ENCODE data around the gene CCN5.

CCN5 gene

GRCh38 chr20:44730441-44730840 is 15.3 kb downstream of the CCN5 start:
- H3K36me3 ChIP-seq (replicated peaks; ENCODE audit: low read depth, low read length) = no peaks in the 10 kb centered on the region
- no peaks in the 10 kb centered on the region for H3K79me2 ChIP-seq (ENCODE audit: low read length)
- peaks cover 6% of the 10 kb centered on the region for H3K4me1 ChIP-seq (ENCODE audit: low read length)
- H3K27me3 ChIP-seq (ENCODE audit: low read depth, low read length) = no peaks in the 10 kb centered on the region
- no peaks in the 10 kb centered on the region for H4K20me1 ChIP-seq (ENCODE audit: insufficient read depth, low read length)
- no peak overlapping the region for H3K27ac ChIP-seq (ENCODE audit: low read length)
- no peaks in the 10 kb centered on the region for H3K9me3 ChIP-seq (ENCODE audit: insufficient read depth, low read length)
- H3K4me3 ChIP-seq (ENCODE audit: low read length) = no peak overlapping the region
- H2AFZ ChIP-seq (ENCODE audit: low read depth, low read length) = no peak overlapping the region
- TF ChIP-seq, protein P1, sequence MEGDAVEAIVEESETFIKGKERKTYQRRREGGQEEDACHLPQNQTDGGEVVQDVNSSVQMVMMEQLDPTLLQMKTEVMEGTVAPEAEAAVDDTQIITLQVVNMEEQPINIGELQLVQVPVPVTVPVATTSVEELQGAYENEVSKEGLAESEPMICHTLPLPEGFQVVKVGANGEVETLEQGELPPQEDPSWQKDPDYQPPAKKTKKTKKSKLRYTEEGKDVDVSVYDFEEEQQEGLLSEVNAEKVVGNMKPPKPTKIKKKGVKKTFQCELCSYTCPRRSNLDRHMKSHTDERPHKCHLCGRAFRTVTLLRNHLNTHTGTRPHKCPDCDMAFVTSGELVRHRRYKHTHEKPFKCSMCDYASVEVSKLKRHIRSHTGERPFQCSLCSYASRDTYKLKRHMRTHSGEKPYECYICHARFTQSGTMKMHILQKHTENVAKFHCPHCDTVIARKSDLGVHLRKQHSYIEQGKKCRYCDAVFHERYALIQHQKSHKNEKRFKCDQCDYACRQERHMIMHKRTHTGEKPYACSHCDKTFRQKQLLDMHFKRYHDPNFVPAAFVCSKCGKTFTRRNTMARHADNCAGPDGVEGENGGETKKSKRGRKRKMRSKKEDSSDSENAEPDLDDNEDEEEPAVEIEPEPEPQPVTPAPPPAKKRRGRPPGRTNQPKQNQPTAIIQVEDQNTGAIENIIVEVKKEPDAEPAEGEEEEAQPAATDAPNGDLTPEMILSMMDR (IDR thresholded peaks at IDR 0.05; ENCODE audit: low read depth, low read length) = no peak
- no peak for TF ChIP-seq EZH2phosphoT487 (IDR thresholded peaks at IDR 0.05; ENCODE audit: low read depth)
- no peak overlapping the region for H3K4me2 ChIP-seq (ENCODE audit: low read length)
- no peak overlapping the region for H3K9ac ChIP-seq (ENCODE audit: low read length)

DNA sequence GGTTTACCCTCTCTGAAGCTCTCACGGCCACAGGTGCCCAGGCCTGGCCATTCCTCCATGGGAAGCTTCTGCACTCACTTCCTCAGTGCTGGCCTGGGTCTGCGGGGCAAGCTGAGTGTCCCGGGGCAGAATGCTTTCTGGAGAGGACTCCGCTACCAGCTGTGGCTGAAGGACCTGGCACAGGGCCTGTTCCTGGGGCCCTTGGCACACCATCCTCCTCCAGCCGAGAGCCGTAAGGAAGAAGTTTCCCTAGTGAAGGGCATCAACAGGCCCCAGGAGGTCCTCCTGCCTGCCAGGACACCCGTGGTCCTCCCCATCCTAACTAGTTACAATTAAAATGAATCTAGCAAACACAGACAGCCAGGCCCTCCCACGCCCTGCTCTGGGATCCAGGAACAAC is 16.5 kb downstream of the CCN5 start:
- no peaks in the 10 kb centered on the region for H3K36me3 ChIP-seq (replicated peaks; ENCODE audit: low read depth, low read length)
- H3K9ac ChIP-seq (ENCODE audit: low read length) = no peak overlapping the region
- H3K4me2 ChIP-seq (ENCODE audit: low read length) = no peak overlapping the region
- H3K79me2 ChIP-seq (ENCODE audit: low read length) = no peaks in the 10 kb centered on the region
- H4K20me1 ChIP-seq (ENCODE audit: insufficient read depth, low read length) = no peaks in the 10 kb centered on the region
- H3K4me3 ChIP-seq (ENCODE audit: low read length) = no peak overlapping the region
- H3K27ac ChIP-seq (ENCODE audit: low read length) = no peak overlapping the region
- H3K27me3 ChIP-seq (ENCODE audit: low read depth, low read length) = no peaks in the 10 kb centered on the region
- H3K4me1 ChIP-seq (ENCODE audit: low read length) = no peaks in the 10 kb centered on the region; the same call in 1 of the 2 replicates
- TF ChIP-seq, protein P1 (IDR thresholded peaks at IDR 0.05; ENCODE audit: low read depth, low read length) = no peak
- H2AFZ ChIP-seq (ENCODE audit: low read depth, low read length) = no peak overlapping the region
- H3K9me3 ChIP-seq (ENCODE audit: insufficient read depth, low read length) = no peaks in the 10 kb centered on the region

DNA sequence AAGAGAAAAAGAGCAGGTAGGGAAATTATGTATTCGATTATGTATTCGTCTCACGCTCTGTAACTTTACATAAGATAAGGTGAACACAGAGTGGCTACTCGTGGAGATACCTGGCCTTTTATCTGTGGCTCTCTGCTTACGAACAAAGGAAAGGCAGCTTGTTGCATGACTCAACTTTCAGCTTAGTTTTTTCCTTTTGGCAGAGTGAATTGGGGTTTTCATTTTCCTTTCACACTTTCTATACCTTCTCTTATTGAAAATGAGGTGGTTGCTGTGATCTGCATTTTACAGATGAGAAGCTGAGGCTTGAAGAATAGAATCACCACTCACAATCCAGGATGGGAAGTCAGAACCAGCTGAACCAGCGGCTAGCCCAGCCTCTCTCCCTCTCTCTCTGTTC is 17.2 kb downstream of the CCN5 start:
- no peak for TF ChIP-seq EZH2phosphoT487 (IDR thresholded peaks at IDR 0.05; ENCODE audit: low read depth)
- TF ChIP-seq, protein P1 (IDR thresholded peaks at IDR 0.05; ENCODE audit: low read depth, low read length) = no peak
- H3K4me2 ChIP-seq (ENCODE audit: low read length) = no peak overlapping the region
- H3K4me1 ChIP-seq (ENCODE audit: low read length) = no peaks in the 10 kb centered on the region; the same call in 1 of the 2 replicates
- H2AFZ ChIP-seq (ENCODE audit: low read depth, low read length) = no peak overlapping the region
- H3K36me3 ChIP-seq (replicated peaks; ENCODE audit: low read depth, low read length) = no peaks in the 10 kb centered on the region
- no peak overlapping the region for H3K27ac ChIP-seq (ENCODE audit: low read length)
- H3K79me2 ChIP-seq (ENCODE audit: low read length) = no peaks in the 10 kb centered on the region
- no peaks in the 10 kb centered on the region for H4K20me1 ChIP-seq (ENCODE audit: insufficient read depth, low read length)
- H3K4me3 ChIP-seq (ENCODE audit: low read length) = no peak overlapping the region
- H3K9me3 ChIP-seq (ENCODE audit: insufficient read depth, low read length) = no peaks in the 10 kb centered on the region
- H3K9ac ChIP-seq (ENCODE audit: low read length) = no peak overlapping the region
- H3K27me3 ChIP-seq (ENCODE audit: low read depth, low read length) = no peaks in the 10 kb centered on the region

DNA sequence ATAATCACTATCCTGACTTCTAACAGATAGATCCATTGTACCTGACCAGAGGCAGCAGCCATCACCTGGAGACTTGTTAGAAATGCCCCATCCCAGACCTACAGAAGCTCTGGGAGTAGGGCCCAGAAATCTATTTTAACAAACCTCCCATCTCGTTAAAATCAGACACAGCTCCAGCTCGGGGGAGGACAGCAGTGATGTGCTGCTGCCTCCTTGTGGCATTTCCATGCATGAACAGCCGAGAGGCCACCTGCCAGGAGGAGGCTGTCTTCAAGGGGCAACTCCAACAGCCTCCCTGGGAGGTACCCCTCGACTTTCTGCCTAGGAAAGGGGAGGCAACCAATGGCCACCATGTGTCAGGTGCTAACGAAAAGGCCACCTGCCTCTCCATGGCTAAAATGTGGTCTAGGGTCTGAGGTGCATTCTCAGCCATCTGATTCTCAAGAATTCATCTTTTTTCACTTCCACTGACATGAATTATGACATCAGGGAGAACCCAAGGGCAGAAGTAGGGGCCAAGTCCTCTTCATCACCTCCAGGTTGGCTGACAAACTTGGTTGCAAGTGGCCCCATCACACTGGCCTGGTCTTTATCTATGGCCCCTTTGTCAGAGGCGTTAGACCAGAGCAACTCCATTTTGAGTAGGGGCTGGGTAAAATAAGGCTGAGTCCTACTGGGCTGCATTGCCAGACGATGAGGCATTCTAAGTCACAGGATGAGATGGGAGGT is 18.3 kb downstream of the CCN5 start:
- no peak overlapping the region for H3K9ac ChIP-seq (ENCODE audit: low read length)
- no peak overlapping the region for H3K4me3 ChIP-seq (ENCODE audit: low read length)
- H3K27ac ChIP-seq (ENCODE audit: low read length) = no peak overlapping the region
- no peaks in the 10 kb centered on the region for H3K79me2 ChIP-seq (ENCODE audit: low read length)
- H3K4me2 ChIP-seq (ENCODE audit: low read length) = no peak overlapping the region; the same call in 1 of the 2 replicates
- peaks cover 1% of the 10 kb centered on the region; the same call in 1 of the 2 replicates for H3K4me1 ChIP-seq (ENCODE audit: low read length)
- no peaks in the 10 kb centered on the region for H3K36me3 ChIP-seq (replicated peaks; ENCODE audit: low read depth, low read length)
- H3K27me3 ChIP-seq (ENCODE audit: low read depth, low read length) = no peaks in the 10 kb centered on the region
- H4K20me1 ChIP-seq (ENCODE audit: insufficient read depth, low read length) = no peaks in the 10 kb centered on the region
- no peak for TF ChIP-seq EZH2phosphoT487 (IDR thresholded peaks at IDR 0.05; ENCODE audit: low read depth)
- TF ChIP-seq, protein P1 (IDR thresholded peaks at IDR 0.05; ENCODE audit: low read depth, low read length) = peak; percentile 95
- H3K9me3 ChIP-seq (ENCODE audit: insufficient read depth, low read length) = no peaks in the 10 kb centered on the region
- no peak overlapping the region for H2AFZ ChIP-seq (ENCODE audit: low read depth, low read length)

Data from OCI-LY3 (cell line).